Activated B cell treated with CpG ODN at 0.5 μM for 24 hours (primary cell): ENCODE measurements around the gene ARHGAP30. TPM values are rescaled to one million over a fixed set of nuclear protein-coding genes. Genes with fewer than 3 reads are reported as not detected.

Experiments used
- ATAC-seq: fragments of 200-7000 bp; cut with Tn5 transposase; one replicate; pipeline ENCODE4 v1.10.0; 2021; ENCODE audit warnings: low read depth, mild to moderate bottlenecking, moderate library complexity
- CTCF ChIA-PET: fragments of 350-600 bp; sonication (Branson Sonifier 250); formaldehyde crosslinking; loops from one replicate; lab custom pipeline; 2021; ENCODE audit warnings: antibody characterized with exemption; lab: Charles Lee
- POLR2A ChIA-PET: fragments of 350-600 bp; sonication (Branson Sonifier 250); formaldehyde crosslinking; loops from one replicate; lab custom pipeline; 2021; ENCODE audit warnings: antibody characterized with exemption; lab: Charles Lee
- DNase-seq: peaks from one replicate; pipeline ENCODE4 v3.0.0; 2022
- H3K27ac Mint-ChIP-seq: one replicate; pipeline ENCODE4 v1.8.0; 2020; ENCODE audit warnings: mixed read lengths
- H3K27me3 Mint-ChIP-seq: one replicate; pipeline ENCODE4 v1.8.0; 2021; ENCODE audit warnings: mixed read lengths
- H3K36me3 Mint-ChIP-seq: one replicate; pipeline ENCODE4 v1.8.0; 2021; ENCODE audit warnings: low read depth, mixed read lengths
- H3K4me1 Mint-ChIP-seq: one replicate; pipeline ENCODE4 v1.8.0; 2021; ENCODE audit warnings: mixed read lengths
- H3K4me3 Mint-ChIP-seq: one replicate; pipeline ENCODE4 v1.8.0; 2020; ENCODE audit warnings: mild to moderate bottlenecking, mixed read lengths
- H3K9me3 Mint-ChIP-seq: one replicate; pipeline ENCODE4 v1.8.0; 2020; ENCODE audit warnings: mixed read lengths
- intact Hi-C: fragments of 100-400 bp; cut with micrococcal nuclease; formaldehyde crosslinking; loops from one replicate; pipeline ENCODE4 v1.15.1; 2024
- total RNA-seq: library from RNA; stranded (reverse); gene quantifications from 2 replicates; pipeline ENCODE4 v1.2.3, GENCODE V29; 2022
- TF ChIP-seq, protein P1 (sequence below): fragments of 200-600 bp; IDR thresholded peaks from one replicate; pipeline ENCODE4 v1.8.0; 2022; ENCODE audit warnings: antibody characterized with exemption, mild to moderate bottlenecking

ARHGAP30 gene
- total RNA-seq, 1 donor from 2014 or later = 158 TPM

DNA sequence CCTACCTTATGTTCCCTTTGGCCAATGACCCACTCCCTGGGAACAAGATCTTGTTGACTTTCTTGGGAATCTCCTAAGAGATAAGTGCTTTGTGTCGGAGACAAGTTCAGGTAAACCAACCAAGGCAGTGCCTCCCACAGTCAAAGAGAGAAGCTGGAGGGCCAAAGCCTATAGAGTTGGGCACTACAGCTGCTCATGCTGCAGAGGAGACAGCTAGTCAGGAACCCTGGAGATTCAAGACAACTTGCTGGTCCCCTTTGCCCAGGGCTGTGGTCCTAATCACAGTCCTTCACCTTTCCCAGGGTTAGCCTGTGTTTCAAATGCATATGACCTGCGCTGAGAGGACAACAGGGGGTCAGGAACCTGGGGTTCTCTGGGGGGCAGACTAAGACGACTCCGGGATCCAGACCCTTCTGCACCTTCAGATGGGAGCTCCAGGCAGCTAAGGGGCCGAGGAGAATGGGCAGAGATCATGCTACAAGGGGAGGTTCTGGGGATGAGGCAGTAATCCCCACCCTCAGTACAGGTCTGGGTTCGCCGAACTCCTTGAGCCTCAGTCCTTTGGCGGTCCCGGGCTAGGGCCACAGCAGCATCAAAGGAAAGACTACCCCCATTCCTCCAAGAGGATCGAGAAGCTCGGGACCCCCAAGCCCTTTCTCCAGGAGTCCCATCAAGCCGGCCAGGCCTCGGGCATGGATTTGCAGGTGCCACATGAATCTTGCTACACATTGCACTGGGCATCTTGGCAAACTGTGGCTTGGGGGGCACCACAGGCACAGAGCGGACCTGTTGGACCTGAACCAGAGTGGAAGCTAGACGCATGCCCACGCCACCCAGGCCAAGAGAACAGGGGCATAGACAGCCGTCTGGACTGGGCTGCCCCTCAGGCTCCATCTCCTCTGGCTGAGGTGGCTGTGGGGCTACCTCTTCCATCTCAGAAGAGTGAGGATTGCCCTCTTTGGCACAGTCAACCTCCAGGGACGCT lies 22.0 kb downstream of the ARHGAP30 start:
- Mint-ChIP-seq H3K4me3 (peak overlapping the region; percentile 95), H3K9me3 (no peaks in the 10 kb centered on the region), H3K36me3 (peaks cover 83% of the 10 kb centered on the region), H3K27ac (peak overlapping the region; percentile 100), H3K27me3 (no peaks in the 10 kb centered on the region), H3K4me1 (peaks cover 51% of the 10 kb centered on the region)
- POLR2A ChIA-PET = interaction anchor here (0.6 to 5.9 kb wide), 16 partner anchors 9 to 178 kb away, joined by 3 to 285 read pairs (median 22); partner anchors contain the start of genes ARHGAP30, DEDD, F11R and KLHDC9
- ATAC-seq = no peak
- CTCF ChIA-PET = interaction anchor here (2.0 to 4.5 kb wide), 3 partner anchors 22 to 50 kb away, joined by 7 to 37 read pairs (median 27); partner anchors contain the start of genes ARHGAP30 and KLHDC9
- DNase-seq = no peak
- intact Hi-C loops = loop anchor here (10.0 kb wide), 1 partner anchor 347 kb away; no protein-coding TSS in a partner anchor
- TF ChIP-seq, protein P1, sequence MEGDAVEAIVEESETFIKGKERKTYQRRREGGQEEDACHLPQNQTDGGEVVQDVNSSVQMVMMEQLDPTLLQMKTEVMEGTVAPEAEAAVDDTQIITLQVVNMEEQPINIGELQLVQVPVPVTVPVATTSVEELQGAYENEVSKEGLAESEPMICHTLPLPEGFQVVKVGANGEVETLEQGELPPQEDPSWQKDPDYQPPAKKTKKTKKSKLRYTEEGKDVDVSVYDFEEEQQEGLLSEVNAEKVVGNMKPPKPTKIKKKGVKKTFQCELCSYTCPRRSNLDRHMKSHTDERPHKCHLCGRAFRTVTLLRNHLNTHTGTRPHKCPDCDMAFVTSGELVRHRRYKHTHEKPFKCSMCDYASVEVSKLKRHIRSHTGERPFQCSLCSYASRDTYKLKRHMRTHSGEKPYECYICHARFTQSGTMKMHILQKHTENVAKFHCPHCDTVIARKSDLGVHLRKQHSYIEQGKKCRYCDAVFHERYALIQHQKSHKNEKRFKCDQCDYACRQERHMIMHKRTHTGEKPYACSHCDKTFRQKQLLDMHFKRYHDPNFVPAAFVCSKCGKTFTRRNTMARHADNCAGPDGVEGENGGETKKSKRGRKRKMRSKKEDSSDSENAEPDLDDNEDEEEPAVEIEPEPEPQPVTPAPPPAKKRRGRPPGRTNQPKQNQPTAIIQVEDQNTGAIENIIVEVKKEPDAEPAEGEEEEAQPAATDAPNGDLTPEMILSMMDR = no peak

- ATAC-seq = peak; percentile 32
- Mint-ChIP-seq H3K36me3 (peaks cover 84% of the 10 kb centered on the region), H3K4me1 (peaks cover 60% of the 10 kb centered on the region), H3K9me3 (no peaks in the 10 kb centered on the region), H3K4me3 (peak overlapping the region; percentile 95), H3K27me3 (no peaks in the 10 kb centered on the region), H3K27ac (peak overlapping the region; percentile 100)
- DNase-seq = no peak
- CTCF ChIA-PET = interaction anchor here (0.5 to 4.5 kb wide), 4 partner anchors 12 to 51 kb away, joined by 3 to 37 read pairs (median 17); partner anchors contain the start of genes ARHGAP30 and KLHDC9
- POLR2A ChIA-PET = interaction anchor here (0.6 to 5.9 kb wide), 26 partner anchors 8 to 659 kb away, joined by 3 to 285 read pairs (median 8); partner anchors contain the start of genes ARHGAP30, CD48, DEDD and F11R
- TF ChIP-seq, protein P1 = no peak
- intact Hi-C loops = loop anchor here (1.0 to 10.0 kb wide), 5 partner anchors 8 to 784 kb away; partner anchors contain the start of genes DCAF8 and TSTD1
Observed at GRCh38 chr1:161046605-161047228, 23.0 kb downstream of the ARHGAP30 start.

GRCh38 chr1:161045736-161046604 lies 23.7 kb downstream of the ARHGAP30 start, which contains the start of gene USF1:
Gene USF1, minus strand, starts transcription at chr1:161045977. Its CDS starts 2,702 bp downstream, at chr1:161043275.
- no peaks in the 10 kb centered on the region for H3K9me3 Mint-ChIP-seq
- peak; percentile 62 for ATAC-seq
- intact Hi-C loops = loop anchor here (1.0 to 10.0 kb wide), 11 partner anchors 8 to 784 kb away; partner anchors contain the start of genes DCAF8, DEDD, F11R and KLHDC9
- peak; percentile 91 for DNase-seq
- H3K36me3 Mint-ChIP-seq = peaks cover 84% of the 10 kb centered on the region
- H3K4me1 Mint-ChIP-seq = peaks cover 66% of the 10 kb centered on the region
- peak within 1 kb of the TSS; percentile 100 for H3K27ac Mint-ChIP-seq
- H3K27me3 Mint-ChIP-seq = no peaks in the 10 kb centered on the region
- CTCF ChIA-PET = interaction anchor here (1.3 to 4.5 kb wide), 4 partner anchors 24 to 52 kb away, joined by 7 to 37 read pairs (median 18); partner anchors contain the start of genes ARHGAP30 and KLHDC9
- POLR2A ChIA-PET = interaction anchor here (0.5 to 5.9 kb wide), 39 partner anchors 8 to 699 kb away, joined by 3 to 285 read pairs (median 7); partner anchors contain the start of genes ARHGAP30, CD48, DEDD and F11R
- peak within 1 kb of the TSS; percentile 95 for H3K4me3 Mint-ChIP-seq
- TF ChIP-seq, protein P1 = no peak
